Sigmoid colon (tissue), 7 donors: ENCODE results near the gene NUDC. TPM values are rescaled to one million over a fixed set of nuclear protein-coding genes. Genes with fewer than 3 reads are reported as not detected.

Experiments used
- DNase-seq: peaks from one replicate; pipeline ENCODE4 v3.0.0-alpha.2; 2019
- H3K27ac ChIP-seq, 4 donors: fragments of 200-600 bp; sonication (generic); one replicate each; pipeline ENCODE4 v1.5.1; 2016 to 2019; ENCODE audit warnings: mild to moderate bottlenecking in 1 of 4
- H3K27me3 ChIP-seq, 3 donors: fragments of 200-600 bp; sonication (generic); one replicate each; pipeline ENCODE4 v1.5.1; 2019; ENCODE audit warnings: mild to moderate bottlenecking in 1 of 3
- H3K36me3 ChIP-seq, 4 donors: fragments of 200-600 bp; sonication (generic); one replicate each; pipeline ENCODE4 v1.5.1; 2016 to 2019
- H3K4me1 ChIP-seq, 4 donors: fragments of 200-600 bp; sonication (generic); one replicate each; pipeline ENCODE4 v1.5.1; 2017 to 2019
- H3K4me3 ChIP-seq, 4 donors: fragments of 200-600 bp; sonication (generic); one replicate each; pipeline ENCODE4 v1.5.1; 2017 to 2019; ENCODE audit warnings: mild to moderate bottlenecking in 2 of 4, moderate library complexity in 1 of 4
- H3K9me3 ChIP-seq, 4 donors: fragments of 200-600 bp in 3 of 4; sonication (generic) in 3 of 4; one replicate each; pipeline versions ENCODE4 v1.5.1 to v1.6.1; 2013 to 2019
- CTCF ChIP-seq, 4 experiments: fragments of 450-650 bp in 3 of 4; fragments of 200-600 bp in 1 of 4; IDR thresholded peaks; one replicate each; pipeline ENCODE4 v1.5.1; 2016 to 2019; ENCODE audit warnings: antibody characterized with exemption in 4 of 4, mild to moderate bottlenecking in 3 of 4, moderate library complexity in 2 of 4
- EP300 ChIP-seq, 4 donors: sonication (generic); formaldehyde crosslinking; IDR thresholded peaks; one replicate each; pipeline ENCODE4 v1.6.1; 2017; ENCODE audit warnings: antibody characterized with exemption in 4 of 4
- POLR2A ChIP-seq, 2 donors: fragments of 450-650 bp; IDR thresholded peaks; one replicate each; pipeline ENCODE4 v1.6.1; 2016; ENCODE audit warnings: antibody characterized with exemption in 2 of 2, mild to moderate bottlenecking in 2 of 2, moderate library complexity in 2 of 2
- POLR2AphosphoS5 ChIP-seq, 4 donors: sonication (generic); formaldehyde crosslinking; IDR thresholded peaks; one replicate each; pipeline ENCODE4 v1.6.1; 2017; ENCODE audit warnings: antibody characterized with exemption in 4 of 4
- WGBS, 2 donors: extraction: QIAGEN DNeasy Blood & Tissue Kit; methylation state at CpG; one replicate each; pipeline ENCODE4 v1.1.7; 2013; 5-methylcytosine and 5-hydroxymethylcytosine counted together
- intact Hi-C: fragments of 100-400 bp; cut with DNase I; formaldehyde crosslinking; loops from one replicate; pipeline ENCODE4 v1.15.1; 2023
- polyA plus RNA-seq, 3 donors: library from polyadenylated mRNA; stranded (reverse); fragments of 200-250 nt; gene quantifications; one replicate each; pipeline ENCODE4 v1.2.3, GENCODE V29; 2013
- total RNA-seq, 4 donors: library from RNA; depleted of rRNA; stranded (reverse); fragments of >200 nt; gene quantifications; one replicate each; pipeline ENCODE4 v1.1.0, GENCODE V29; 2016
- donor health status: healthy with polysubstance abuse.
- donor health status: Bipolar disorder and iron deficiency.
- donor health status: healthy.

The NUDC gene
- total and polyA plus RNA-seq, 7 donors = 28.4 to 82.1 (median 57.1) TPM

DNA sequence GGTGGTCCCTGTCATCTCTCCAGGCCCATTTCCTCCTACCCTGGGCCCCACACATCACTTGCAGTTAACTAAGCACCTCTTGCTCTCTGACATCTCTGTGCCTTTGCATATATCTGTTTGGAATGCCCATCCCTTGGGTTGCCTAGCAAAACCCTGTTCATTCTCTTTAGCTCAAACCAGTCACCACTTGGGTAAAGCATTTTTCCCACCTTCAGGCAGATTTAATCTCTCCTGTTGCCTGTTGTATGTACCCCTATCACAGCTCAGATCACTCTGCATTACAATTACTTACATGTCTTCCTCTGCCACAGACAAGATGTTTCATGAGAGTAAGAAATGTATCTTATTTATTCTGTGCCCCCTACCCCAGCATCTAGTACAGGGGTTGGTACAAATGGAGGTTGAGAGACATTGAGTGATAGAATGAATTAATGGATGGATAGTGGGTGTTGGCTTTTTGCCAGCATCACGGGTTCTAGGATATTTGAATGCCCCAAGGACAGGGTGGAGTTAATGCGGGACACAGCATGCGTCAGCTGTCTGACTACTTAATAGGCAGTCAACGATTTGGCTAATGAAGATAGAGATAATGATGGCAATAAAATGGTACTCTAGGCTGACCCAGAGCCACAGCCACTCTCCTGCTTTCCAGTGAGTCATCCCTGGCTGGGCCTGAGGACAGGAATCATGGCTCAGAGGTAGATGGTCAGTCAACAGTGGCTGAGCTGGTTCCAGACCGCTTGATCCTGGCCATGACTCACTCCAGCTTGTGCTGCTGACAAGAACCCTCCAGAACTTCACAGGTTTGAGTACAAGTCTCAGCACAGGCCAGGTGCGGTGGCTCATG is 14.2 kb upstream of the NUDC start:
- H3K27me3 ChIP-seq = no peaks in the 10 kb centered on the region
- DNase-seq = no peak
- TF ChIP-seq EP300 (IDR thresholded peaks at IDR 0.05) = no peak
- TF ChIP-seq POLR2AphosphoS5 (IDR thresholded peaks at IDR 0.05) = no peak
- no peak for TF ChIP-seq CTCF (IDR thresholded peaks at IDR 0.05)
- TF ChIP-seq POLR2A (IDR thresholded peaks at IDR 0.05) = no peak
- H3K27ac ChIP-seq = no peak overlapping the region
- H3K4me1 ChIP-seq = no peaks in the 10 kb centered on the region
- intact Hi-C loops = no loop called here
- no peaks in the 10 kb centered on the region for H3K36me3 ChIP-seq
- WGBS, 2 donors = 66 to 72% methylated on average over 6 of the region's 6 CpGs
- H3K4me3 ChIP-seq = no peak overlapping the region
- no peaks in the 10 kb centered on the region for H3K9me3 ChIP-seq

- Histone ChIP-seq H3K27ac (no peak overlapping the region), H3K4me3 (no peak overlapping the region), H3K36me3 (no peaks in the 10 kb centered on the region), H3K4me1 (no peaks in the 10 kb centered on the region), H3K9me3 (no peaks in the 10 kb centered on the region), H3K27me3 (no peaks in the 10 kb centered on the region)
- intact Hi-C loops = no loop called here
- DNase-seq = no peak
- 31 to 72% methylated on average over 3 of the region's 3 CpGs for WGBS, 2 donors
- no peak for TF ChIP-seq POLR2A (IDR thresholded peaks at IDR 0.05)
- TF ChIP-seq POLR2AphosphoS5 (IDR thresholded peaks at IDR 0.05) = no peak
- no peak for TF ChIP-seq CTCF (IDR thresholded peaks at IDR 0.05)
- no peak for TF ChIP-seq EP300 (IDR thresholded peaks at IDR 0.05)
These were observed 11.6 kb upstream of the NUDC start for GRCh38 chr1:26909951-26910342.

DNA sequence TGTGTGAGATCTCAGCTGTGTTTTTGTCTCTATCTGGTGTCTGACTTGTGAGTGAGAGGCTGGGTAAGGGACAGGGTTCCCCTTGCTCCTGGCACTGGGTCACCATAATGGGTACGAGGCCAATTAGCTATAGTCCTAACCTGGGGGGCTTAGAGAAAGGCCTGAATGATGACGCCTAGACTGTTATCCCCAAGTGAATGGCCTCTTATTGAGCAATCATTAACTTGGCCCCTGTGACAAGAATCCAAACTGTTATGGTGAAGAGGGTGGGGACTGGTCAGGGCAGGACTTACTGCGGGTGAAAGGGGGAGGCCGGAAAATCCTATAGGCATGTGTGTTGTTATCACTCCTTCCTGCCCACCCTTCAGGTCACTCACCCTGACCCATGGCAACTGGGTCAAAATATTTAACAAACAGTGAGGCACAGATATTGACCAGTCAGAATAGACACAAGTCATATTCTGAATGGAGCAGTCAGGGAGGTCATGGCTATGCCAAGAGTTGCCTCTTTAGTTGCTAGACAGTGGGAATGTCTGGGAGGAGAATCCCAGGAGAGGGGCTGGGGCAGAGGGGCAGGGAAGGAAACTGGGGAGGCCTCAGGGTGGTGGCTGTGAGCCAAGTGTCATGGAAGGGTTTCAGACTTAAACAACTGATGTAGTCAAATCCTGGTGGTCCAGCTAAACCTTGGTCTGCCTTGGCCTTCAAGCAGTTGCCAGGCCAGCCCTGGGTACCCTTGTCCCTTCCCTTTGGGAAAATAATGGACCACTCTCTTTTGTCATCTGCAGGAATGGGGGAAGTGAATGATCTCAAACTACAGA is 11.0 kb upstream of the NUDC start:
- Histone ChIP-seq H3K27me3 (no peaks in the 10 kb centered on the region), H3K36me3 (no peaks in the 10 kb centered on the region), H3K27ac (no peak overlapping the region), H3K9me3 (no peaks in the 10 kb centered on the region), H3K4me3 (no peak overlapping the region), H3K4me1 (no peaks in the 10 kb centered on the region)
- no peak for DNase-seq
- TF ChIP-seq CTCF (IDR thresholded peaks at IDR 0.05) = no peak
- no peak for TF ChIP-seq EP300 (IDR thresholded peaks at IDR 0.05)
- no peak for TF ChIP-seq POLR2A (IDR thresholded peaks at IDR 0.05)
- no peak for TF ChIP-seq POLR2AphosphoS5 (IDR thresholded peaks at IDR 0.05)
- WGBS, 2 donors = 16 to 65% methylated on average over 4 of the region's 4 CpGs
- intact Hi-C loops = no loop called here

DNA sequence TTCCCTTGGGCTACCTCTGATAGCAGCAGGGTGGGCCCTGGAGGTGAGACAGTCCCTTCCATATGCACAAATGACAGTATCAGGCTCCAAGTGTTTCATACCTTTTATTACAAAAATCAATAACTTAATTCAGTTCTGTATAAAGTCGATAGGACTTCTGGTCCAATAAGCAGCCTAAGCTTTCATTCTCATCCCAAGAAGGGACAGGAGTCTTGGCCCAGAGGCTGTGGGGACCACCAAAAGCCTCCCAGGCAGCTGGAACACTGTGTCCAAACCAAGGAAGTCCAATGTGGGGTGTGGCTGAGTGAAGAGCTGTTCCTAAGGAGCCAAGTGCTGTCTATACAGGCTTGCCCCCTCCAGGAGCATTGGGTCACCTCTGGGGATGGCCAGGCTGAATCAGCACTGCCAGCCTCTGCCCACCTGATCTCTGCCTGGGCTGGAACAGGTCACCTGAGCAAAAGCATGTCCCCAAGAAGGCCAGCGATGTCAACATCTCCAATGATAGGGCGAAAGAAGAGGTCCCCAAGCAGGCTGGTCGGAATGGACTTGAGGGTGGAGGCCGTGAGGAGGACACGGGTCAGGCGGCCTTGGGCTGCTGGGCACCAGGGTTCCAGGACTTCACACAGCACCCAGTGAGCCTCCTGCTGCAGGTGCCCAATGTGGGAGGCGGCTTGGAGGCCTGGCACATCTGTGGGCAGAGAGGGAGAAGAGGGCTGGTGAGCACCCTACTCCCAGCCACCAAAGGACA is 10.0 kb upstream of the NUDC start:
- Histone ChIP-seq H3K27ac (no peak overlapping the region), H3K4me1 (no peaks in the 10 kb centered on the region), H3K36me3 (no peaks in the 10 kb centered on the region), H3K4me3 (no peak overlapping the region), H3K27me3 (no peaks in the 10 kb centered on the region), H3K9me3 (no peaks in the 10 kb centered on the region)
- DNase-seq = no peak
- TF ChIP-seq POLR2A (IDR thresholded peaks at IDR 0.05) = no peak
- no peak for TF ChIP-seq CTCF (IDR thresholded peaks at IDR 0.05)
- TF ChIP-seq POLR2AphosphoS5 (IDR thresholded peaks at IDR 0.05) = no peak
- TF ChIP-seq EP300 (IDR thresholded peaks at IDR 0.05) = no peak
- WGBS, 2 donors = 90 to 91% methylated on average over 8 of the region's 8 CpGs
- intact Hi-C loops = no loop called here
